Dendritic cell treated with granulocyte-macrophage colony-stimulating factor and Interleukin-4, amounts not matched to agents 40 ng/mL and 50 ng/mL, for 4 days (primary cell): Measurements from ENCODE around the gene TRIO.
A peak's percentile ranks its signal among the peaks of the same experiment; 100 is the strongest.

Experiments used
- H3K27ac Mint-ChIP-seq: one replicate; pipeline ENCODE4 v1.8.0; 2022; ENCODE audit warnings: mild to moderate bottlenecking, mixed read lengths
- H3K27me3 Mint-ChIP-seq: one replicate; pipeline ENCODE4 v1.8.0; 2022; ENCODE audit warnings: mild to moderate bottlenecking, mixed read lengths
- H3K36me3 Mint-ChIP-seq: one replicate; pipeline ENCODE4 v1.8.0; 2022; ENCODE audit warnings: low read depth, mixed read lengths
- H3K4me1 Mint-ChIP-seq: one replicate; pipeline ENCODE4 v1.8.0; 2022; ENCODE audit warnings: low read depth, mixed read lengths
- H3K4me3 Mint-ChIP-seq: one replicate; pipeline ENCODE4 v1.8.0; 2022; ENCODE audit warnings: mild to moderate bottlenecking, moderate library complexity, mixed read lengths
- H3K9me3 Mint-ChIP-seq: one replicate; pipeline ENCODE4 v1.8.0; 2022; ENCODE audit warnings: mixed read lengths
- intact Hi-C: fragments of 100-400 bp; cut with micrococcal nuclease; formaldehyde crosslinking; loops from one replicate; pipeline ENCODE4 v1.15.0; 2022

Gene TRIO

DNA sequence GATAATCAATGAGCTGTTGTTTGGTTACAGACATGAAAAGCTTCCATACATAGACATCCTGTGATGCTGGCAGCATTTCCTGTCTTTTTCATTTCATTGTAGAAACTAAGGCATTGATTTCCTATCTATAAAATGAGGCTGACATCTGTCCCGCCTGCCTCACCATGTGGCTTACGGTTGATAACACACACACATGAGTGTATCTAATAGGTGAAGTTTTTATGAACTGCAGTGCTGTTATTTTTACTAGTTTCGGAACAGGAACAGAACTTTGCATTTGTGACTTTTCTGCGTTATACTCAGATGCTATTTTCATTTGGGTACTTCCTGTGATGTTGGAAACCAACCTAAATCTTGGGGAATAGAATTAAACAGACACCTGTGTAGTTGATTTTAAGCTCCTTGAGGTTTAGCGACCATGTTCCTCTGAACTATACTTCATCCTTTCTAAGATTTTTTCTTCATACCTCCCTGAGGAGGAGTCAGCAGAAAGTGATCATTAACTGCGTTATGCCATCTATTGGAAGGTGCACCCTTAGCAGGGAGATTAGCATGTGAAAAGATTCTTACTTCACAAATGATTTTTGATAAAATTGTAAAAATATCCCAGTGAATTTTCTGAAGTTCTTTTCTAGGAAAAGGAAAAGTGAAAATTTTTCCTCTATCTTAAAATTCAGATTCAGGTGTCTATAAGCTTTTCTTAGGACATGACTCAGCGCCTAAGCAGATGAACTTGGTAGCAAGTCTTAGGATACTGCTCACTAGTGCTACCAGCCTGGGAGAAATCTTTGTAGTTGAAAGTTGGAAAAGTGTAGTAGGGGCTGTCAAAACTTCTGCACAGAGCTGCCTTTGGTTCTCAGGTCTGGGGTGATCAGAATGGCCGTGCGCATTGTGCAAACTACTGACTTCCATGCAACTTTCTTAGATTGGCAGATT lies 134.5 kb downstream of the TRIO start:
- peaks cover 22% of the 10 kb centered on the region for H3K36me3 Mint-ChIP-seq
- no peak overlapping the region for H3K27ac Mint-ChIP-seq
- H3K27me3 Mint-ChIP-seq = no peaks in the 10 kb centered on the region
- H3K4me1 Mint-ChIP-seq = peaks cover 14% of the 10 kb centered on the region
- H3K4me3 Mint-ChIP-seq = no peak overlapping the region
- H3K9me3 Mint-ChIP-seq = no peaks in the 10 kb centered on the region
- intact Hi-C loops = no loop called here

DNA sequence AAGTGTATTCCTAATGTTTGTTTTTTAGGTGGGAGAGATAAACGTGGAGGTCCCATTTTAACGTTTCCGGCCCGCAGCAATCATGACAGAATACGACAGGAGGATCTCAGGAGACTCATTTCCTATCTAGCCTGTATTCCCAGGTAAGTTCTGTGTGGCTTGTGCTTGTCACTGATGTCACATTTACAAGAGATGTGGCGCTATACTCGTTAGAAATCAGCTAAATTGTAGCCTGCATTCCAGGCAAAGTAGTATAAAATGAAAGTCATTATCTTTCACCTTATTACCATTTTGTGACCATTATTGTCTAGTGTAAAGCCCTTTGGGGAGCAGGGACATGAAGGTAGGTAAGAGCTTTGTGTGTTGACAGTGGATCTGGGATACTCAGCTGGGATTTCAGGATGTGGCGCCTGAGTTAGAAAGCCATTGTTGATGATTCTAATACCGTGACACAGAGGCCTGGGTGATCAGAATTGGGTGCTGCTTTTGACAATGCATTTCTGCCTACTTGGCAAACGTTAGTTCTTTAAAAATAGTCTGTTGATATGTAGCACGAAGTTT lies 137.2 kb downstream of the TRIO start:
- intact Hi-C loops = no loop called here
- Mint-ChIP-seq H3K4me3 (no peak overlapping the region), H3K9me3 (no peaks in the 10 kb centered on the region), H3K4me1 (peaks cover 8% of the 10 kb centered on the region), H3K27me3 (no peaks in the 10 kb centered on the region), H3K27ac (no peak overlapping the region), H3K36me3 (peaks cover 40% of the 10 kb centered on the region)

DNA sequence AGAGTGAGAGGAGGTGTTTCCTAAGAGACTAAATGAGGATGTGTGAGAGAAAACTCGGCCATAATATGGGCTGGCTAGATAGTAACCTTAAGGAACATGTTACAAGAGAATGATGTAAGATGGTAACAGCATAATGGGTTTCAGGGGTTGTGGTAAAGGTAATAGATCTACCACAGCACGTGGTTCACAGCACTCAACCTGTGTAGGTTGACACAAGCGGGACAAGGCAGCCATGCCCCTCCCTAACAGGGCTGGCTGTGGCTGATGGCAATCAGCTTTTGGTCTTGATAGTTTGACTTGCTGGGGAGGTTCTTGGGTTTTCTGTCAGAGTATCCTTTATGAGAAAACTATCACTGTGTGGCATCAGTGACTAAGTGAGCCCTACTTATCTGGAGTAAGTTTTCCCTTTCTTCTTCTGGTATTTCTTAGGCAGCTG lies 138.6 kb downstream of the TRIO start:
- Mint-ChIP-seq H3K27ac (no peak overlapping the region), H3K27me3 (no peaks in the 10 kb centered on the region), H3K4me1 (peaks cover 11% of the 10 kb centered on the region), H3K9me3 (no peaks in the 10 kb centered on the region), H3K36me3 (peaks cover 40% of the 10 kb centered on the region), H3K4me3 (no peak overlapping the region)
- intact Hi-C loops = no loop called here

DNA sequence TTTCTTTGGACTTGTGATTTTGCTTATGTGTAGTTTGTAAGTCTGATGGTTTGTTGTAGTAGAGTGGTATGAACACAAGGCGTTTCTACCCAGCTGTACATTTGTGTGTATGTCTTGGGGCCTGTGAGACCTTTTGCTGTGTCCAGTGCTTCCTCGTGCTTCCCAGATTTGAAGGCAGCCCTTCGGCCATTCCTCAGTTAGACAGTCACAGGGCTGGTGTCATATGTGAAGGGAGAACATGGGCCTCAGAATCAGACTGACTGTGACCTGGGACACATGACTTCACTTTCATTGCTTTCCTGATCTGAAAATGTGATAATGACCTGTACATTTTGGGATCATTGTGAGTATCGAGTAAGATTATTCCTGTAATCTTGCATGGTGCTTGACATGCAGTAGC lies 140.0 kb downstream of the TRIO start:
- Mint-ChIP-seq H3K27me3 (no peaks in the 10 kb centered on the region), H3K36me3 (peaks cover 43% of the 10 kb centered on the region), H3K27ac (no peak overlapping the region), H3K4me1 (peaks cover 17% of the 10 kb centered on the region), H3K9me3 (no peaks in the 10 kb centered on the region), H3K4me3 (no peak overlapping the region)
- intact Hi-C loops = no loop called here

DNA sequence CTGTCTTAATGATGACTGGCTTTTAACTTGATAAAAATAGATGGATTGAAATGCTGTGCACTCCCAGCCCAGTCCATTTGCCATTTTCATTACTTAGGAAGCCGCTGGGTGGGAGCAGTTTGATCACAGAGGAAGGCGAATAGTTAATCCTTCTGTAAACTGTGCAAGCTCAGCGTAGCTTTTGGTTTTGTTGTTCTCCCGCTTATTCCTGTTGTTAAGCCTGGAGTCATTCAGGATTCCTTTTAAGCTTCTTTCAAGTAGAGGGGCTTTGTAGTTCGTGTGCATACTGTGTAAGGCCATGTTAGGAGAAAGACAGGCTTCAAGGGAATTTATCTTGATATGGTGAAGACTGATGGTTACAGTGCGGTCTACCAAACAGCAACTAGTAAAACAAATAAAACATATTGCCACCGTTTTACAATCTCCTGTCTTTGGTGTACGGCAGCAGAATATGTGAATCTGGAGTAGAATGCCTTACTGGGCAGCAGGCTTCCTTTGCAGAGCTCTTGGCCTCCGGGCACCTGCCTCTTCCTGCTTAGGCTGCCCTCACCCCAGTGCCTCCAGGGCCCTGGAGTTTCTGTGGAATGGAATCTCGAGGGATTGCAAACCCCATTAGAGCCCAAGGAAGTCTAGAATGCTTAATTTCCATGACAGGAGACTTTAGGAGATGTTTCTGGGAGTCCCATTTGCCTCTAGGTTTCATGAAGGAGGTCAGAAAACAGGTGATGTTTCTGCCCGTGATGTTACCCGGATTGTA lies 141.4 kb downstream of the TRIO start:
- no peak overlapping the region for H3K27ac Mint-ChIP-seq
- no peaks in the 10 kb centered on the region for H3K9me3 Mint-ChIP-seq
- H3K27me3 Mint-ChIP-seq = no peaks in the 10 kb centered on the region
- no peak overlapping the region for H3K4me3 Mint-ChIP-seq
- peaks cover 17% of the 10 kb centered on the region for H3K4me1 Mint-ChIP-seq
- H3K36me3 Mint-ChIP-seq = peaks cover 57% of the 10 kb centered on the region
- intact Hi-C loops = no loop called here

DNA sequence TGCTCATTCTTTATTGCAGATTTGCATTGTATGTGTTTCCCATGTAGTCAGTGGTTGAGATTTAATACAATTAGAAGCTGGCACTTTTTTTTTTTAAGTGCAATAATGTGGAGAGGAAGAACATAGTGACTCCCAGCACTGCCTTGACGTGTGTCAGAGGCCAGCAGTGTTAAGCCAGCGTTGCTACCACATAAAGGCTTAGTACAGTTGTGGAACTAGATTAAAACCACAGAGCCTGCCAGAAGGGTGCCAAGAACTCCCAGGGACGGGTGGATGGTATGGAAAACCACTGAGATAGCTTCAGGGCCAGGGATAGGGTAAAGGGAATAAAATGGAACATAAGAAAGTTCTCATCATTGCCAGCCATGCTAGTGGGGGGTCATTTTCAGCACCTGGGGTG lies 142.9 kb downstream of the TRIO start:
- intact Hi-C loops = no loop called here
- Mint-ChIP-seq H3K4me3 (no peak overlapping the region), H3K4me1 (peaks cover 17% of the 10 kb centered on the region), H3K27me3 (no peaks in the 10 kb centered on the region), H3K36me3 (peaks cover 57% of the 10 kb centered on the region), H3K27ac (peak overlapping the region; percentile 15), H3K9me3 (no peaks in the 10 kb centered on the region)

DNA sequence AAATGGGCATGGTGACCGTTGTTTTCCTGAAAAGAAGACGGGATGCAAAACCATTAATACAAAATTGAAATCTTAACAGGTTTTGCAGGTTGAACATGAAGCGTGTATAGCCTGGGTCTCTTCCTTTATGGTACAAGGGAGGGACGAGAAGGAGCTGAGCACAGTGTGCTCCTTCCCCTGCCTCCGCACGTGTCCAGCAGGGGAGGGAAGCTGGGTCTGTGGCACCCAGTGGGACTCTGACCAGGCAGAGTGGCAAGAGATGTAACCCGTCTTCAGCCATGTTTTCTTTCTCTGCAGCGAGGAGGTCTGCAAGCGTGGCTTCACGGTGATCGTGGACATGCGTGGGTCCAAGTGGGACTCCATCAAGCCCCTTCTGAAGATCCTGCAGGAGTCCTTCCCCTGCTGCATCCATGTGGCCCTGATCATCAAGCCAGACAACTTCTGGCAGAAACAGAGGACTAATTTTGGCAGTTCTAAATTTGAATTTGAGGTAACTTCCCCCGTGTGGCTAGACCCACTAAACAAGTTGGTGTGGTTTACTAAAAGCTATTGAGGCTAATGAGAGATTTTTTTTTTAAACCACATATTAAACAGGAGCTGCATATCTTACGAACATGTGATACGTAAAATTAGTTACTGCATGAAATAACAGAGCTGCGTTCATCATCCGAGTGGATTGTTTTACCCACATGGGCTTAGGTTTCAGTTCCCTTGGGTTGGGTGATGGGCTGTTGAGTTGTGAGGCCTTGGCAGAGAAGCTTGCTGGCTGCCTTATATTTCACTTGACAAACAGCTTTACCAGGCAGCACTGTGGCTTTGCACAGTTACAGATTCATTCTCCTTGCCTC lies 143.7 kb downstream of the TRIO start:
- intact Hi-C loops = no loop called here
- Mint-ChIP-seq H3K27ac (peak overlapping the region; percentile 15), H3K4me3 (no peak overlapping the region), H3K4me1 (peaks cover 17% of the 10 kb centered on the region), H3K27me3 (no peaks in the 10 kb centered on the region), H3K36me3 (peaks cover 53% of the 10 kb centered on the region), H3K9me3 (no peaks in the 10 kb centered on the region)

DNA sequence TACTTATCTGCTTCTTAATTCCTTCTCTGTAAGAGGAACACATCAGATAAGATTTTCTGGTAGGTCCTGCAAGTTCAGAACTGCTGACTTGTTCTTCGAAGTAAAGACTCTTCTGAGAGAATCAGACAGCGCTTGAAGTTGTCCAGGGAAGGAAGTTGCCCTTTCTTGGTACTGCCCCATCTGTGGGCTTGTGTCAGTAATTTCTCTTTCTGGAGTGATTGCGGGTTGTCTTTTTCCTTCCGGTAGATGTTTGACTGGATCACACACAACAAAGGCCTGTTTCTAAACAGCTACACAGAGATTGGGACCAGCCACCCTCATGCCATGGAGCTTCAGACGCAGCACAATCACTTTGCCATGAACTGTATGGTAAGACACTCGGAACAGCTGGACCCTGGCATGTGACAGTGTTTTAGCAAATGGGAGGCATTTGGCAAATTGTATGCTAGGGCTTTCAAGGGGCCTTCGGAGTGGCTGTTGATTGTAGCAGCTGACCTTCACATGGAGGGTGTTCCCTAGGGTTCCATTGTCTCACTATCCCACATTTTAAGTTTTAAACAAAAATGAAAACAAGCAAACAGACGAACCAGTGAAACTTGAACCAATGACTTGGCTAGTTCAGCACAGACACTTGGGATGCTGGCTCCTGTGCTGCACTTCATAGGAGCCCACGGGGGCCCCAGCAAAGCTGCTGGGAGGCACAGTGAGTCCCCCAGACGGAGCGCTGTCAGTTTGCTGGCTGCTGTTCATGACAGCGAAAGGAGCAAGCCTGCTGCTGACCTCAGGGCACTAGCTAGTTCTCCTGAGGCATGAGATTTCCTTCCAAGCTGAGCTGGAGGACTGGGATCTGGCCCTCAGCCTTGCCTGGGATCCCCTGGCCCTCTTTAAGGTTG lies 149.9 kb downstream of the TRIO start:
- H3K9me3 Mint-ChIP-seq = no peaks in the 10 kb centered on the region
- no peak overlapping the region for H3K27ac Mint-ChIP-seq
- no peaks in the 10 kb centered on the region for H3K4me1 Mint-ChIP-seq
- no peaks in the 10 kb centered on the region for H3K27me3 Mint-ChIP-seq
- H3K36me3 Mint-ChIP-seq = peaks cover 82% of the 10 kb centered on the region
- H3K4me3 Mint-ChIP-seq = no peak overlapping the region
- intact Hi-C loops = no loop called here

DNA sequence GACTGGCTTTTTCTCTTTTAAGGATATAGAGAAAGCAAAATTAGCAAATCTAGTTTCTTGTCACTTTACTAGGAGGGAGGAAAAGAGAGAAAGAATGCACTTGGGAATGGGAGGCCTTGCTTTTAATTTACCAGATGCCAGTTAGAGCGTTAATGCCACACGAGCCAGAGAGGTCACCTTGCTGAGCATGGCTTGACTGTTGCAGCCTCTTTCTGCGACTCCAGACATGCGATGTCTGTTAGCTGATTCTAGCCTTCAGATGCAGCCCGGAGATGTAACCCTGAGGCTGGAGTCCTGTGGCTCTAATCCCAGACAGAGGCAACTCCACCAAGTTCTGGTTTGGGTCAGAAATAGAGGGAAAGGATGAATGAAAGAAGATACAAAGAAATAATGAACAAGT lies 152.5 kb downstream of the TRIO start:
- Mint-ChIP-seq H3K4me1 (no peaks in the 10 kb centered on the region), H3K27ac (no peak overlapping the region), H3K9me3 (no peaks in the 10 kb centered on the region), H3K4me3 (no peak overlapping the region), H3K27me3 (no peaks in the 10 kb centered on the region), H3K36me3 (peaks cover 76% of the 10 kb centered on the region)
- intact Hi-C loops = no loop called here

DNA sequence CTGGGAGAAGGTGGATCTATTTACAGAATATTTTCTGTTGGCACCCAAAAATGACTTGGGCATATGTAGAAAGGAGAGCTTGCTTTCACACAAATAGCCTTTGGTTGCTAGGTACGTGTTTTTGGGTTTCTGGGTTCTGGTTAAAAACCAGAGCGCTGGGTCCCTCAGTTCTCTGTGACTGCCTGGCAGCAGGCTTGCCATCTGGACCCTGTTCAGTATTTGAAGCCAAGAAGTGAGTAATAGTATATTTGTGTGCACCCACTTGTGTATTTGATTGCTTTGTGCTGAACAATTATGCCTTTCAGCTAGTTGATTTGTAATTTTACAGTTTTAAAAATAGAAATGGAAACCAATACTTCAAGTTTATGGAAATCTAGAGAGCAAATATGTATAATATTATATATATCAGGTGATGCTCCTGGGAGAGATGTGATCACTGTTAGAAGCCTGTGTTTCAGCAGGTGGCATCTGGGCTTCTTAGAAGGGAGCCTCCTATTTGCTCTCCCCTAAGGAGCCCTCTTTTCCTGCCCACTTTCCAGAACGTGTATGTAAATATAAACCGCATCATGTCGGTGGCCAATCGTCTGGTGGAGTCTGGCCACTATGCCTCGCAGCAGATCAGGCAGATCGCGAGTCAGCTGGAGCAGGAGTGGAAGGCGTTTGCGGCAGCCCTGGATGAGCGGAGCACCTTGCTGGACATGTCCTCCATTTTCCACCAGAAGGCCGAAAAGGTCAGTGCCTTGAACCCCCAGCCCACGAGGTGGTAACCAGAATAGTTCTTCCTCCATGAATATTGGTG lies 153.6 kb downstream of the TRIO start:
- intact Hi-C loops = no loop called here
- peaks cover 68% of the 10 kb centered on the region for H3K36me3 Mint-ChIP-seq
- H3K4me3 Mint-ChIP-seq = no peak overlapping the region
- no peaks in the 10 kb centered on the region for H3K9me3 Mint-ChIP-seq
- H3K27ac Mint-ChIP-seq = no peak overlapping the region
- no peaks in the 10 kb centered on the region for H3K27me3 Mint-ChIP-seq
- no peaks in the 10 kb centered on the region for H3K4me1 Mint-ChIP-seq

DNA sequence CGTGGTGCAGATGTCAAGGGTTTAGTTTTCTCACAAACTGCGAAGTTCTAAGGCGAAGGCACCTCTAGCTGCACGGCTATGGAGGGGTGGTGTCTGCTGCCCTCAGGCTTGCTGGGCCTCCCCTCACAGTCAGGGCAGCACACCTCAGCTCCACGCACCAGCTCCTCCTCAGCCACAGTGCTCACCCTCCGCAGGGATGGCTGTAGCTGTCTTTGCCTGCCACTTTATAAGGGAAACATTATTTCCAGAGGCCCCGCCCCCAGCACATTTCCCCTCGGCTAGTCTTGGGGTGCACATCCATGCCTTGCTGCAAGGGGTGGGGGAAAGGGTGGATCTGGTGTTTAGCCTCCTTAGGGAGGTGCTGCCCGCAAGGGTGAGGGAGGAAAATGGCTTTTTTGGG lies 154.6 kb downstream of the TRIO start:
- Mint-ChIP-seq H3K4me1 (no peaks in the 10 kb centered on the region), H3K27me3 (no peaks in the 10 kb centered on the region), H3K9me3 (no peaks in the 10 kb centered on the region), H3K36me3 (peaks cover 65% of the 10 kb centered on the region), H3K27ac (no peak overlapping the region), H3K4me3 (no peak overlapping the region)
- intact Hi-C loops = no loop called here

DNA sequence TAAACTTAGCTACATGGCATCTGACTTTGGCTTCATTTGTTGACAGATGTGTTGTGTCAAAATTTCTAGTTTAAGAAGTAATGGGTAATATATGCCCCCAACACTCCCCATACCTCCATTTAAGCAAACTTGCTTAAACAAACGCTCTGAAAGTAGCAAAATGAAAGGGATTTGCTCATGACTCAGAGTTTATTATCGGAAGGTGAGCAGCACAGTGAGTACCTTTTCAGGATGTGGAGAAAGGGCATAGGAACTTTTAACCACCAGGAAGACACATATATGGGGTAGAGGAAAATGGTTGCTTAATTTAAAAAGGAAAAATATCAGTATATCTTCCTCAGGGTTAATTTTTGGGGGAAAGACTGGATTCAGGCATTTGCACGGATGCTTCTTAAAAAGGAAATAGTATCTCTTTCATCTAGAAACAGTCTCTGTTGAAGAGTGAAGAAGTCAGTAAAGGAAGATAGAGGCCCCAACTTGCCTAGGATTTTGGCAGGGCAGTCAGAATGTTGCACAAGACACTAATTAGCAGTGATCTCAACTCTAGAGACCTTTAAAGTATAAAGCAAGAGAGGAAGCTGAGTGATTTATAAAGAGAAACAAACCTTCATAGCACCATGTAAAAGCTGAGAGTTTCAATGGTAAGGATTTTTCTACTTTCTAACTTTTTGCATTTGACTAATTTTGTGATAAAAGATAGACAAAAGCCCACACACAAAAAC lies 155.1 kb downstream of the TRIO start:
- Mint-ChIP-seq H3K4me1 (no peaks in the 10 kb centered on the region), H3K27ac (no peak overlapping the region), H3K27me3 (no peaks in the 10 kb centered on the region), H3K9me3 (no peaks in the 10 kb centered on the region), H3K36me3 (peaks cover 65% of the 10 kb centered on the region), H3K4me3 (no peak overlapping the region)
- intact Hi-C loops = no loop called here
